Keratinocyte (primary cell): ENCODE data around the gene NTNG1.

Source experiments
- EZH2 ChIP-seq: IDR thresholded peaks from one replicate; pipeline ENCODE4 v1.6.1; 2012; ENCODE audit warnings: inconsistent platforms, mild to moderate bottlenecking, low read length, moderate library complexity
- TF ChIP-seq, protein P1 (sequence below), 3 experiments: IDR thresholded peaks in 1 of 3; conservative IDR thresholded peaks in 1 of 3; optimal IDR thresholded peaks in 1 of 3; 2 replicates in 2 of 3; 3 replicates in 1 of 3; pipeline versions ENCODE3 to v1.5.1; 2011; ENCODE audit warnings: low read length in 3 of 3, mild to moderate bottlenecking in 3 of 3, moderate library complexity in 2 of 3, control low read depth in 1 of 3, inconsistent platforms in 1 of 3; ENCODE audit not compliant: insufficient read depth in 2 of 3; ENCODE audit errors: extremely low read depth in 1 of 3

DNA sequence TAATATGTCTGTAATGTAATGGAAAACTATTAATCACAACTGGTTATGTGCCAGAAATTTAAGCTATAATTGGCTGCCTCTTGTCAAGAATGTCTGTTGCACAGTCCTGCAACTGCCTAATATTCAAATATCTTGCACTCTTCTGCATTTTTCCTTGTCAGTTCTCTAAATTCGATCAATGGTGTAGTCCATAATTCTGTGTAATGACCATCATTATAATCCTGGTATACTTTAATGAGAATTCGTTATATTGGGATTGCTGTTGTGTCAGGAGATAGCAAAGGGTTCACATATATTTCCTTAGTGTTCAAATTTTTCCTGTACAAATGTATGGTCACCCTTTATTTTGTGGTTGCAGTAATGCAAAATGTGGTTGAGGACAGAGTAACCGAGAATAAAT lies 4.8 kb downstream of the NTNG1 start:
- no peak for TF ChIP-seq EZH2
- TF ChIP-seq, protein P1, sequence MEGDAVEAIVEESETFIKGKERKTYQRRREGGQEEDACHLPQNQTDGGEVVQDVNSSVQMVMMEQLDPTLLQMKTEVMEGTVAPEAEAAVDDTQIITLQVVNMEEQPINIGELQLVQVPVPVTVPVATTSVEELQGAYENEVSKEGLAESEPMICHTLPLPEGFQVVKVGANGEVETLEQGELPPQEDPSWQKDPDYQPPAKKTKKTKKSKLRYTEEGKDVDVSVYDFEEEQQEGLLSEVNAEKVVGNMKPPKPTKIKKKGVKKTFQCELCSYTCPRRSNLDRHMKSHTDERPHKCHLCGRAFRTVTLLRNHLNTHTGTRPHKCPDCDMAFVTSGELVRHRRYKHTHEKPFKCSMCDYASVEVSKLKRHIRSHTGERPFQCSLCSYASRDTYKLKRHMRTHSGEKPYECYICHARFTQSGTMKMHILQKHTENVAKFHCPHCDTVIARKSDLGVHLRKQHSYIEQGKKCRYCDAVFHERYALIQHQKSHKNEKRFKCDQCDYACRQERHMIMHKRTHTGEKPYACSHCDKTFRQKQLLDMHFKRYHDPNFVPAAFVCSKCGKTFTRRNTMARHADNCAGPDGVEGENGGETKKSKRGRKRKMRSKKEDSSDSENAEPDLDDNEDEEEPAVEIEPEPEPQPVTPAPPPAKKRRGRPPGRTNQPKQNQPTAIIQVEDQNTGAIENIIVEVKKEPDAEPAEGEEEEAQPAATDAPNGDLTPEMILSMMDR (optimal IDR thresholded peaks at IDR 0.05 in 1 of 3, IDR thresholded peaks at IDR 0.05 in 1 of 3, conservative IDR thresholded peaks at IDR 0.05 in 1 of 3; ENCODE audit: extremely low read depth in 1 of 3, insufficient read depth in 2 of 3, low read length in 3 of 3), result no peak
